Subcutaneous abdominal adipose tissue (tissue), 5 donors: ENCODE data around the gene TMEM150C.
"Not testable (repeated sequence)": the region's sequence is repeated elsewhere in the genome, so short reads cannot be mapped to it uniquely, and the experiment has no call there.

Experiments
- H3K27ac ChIP-seq: one replicate; pipeline ENCODE4 v1.7.0; 2013; ENCODE audit warnings: low read depth, mild to moderate bottlenecking, inconsistent platforms, low read length, moderate library complexity
- H3K27me3 ChIP-seq, 5 donors: one replicate each; pipeline ENCODE4 v1.7.0; 2013; ENCODE audit warnings: low read length in 5 of 5, inconsistent platforms in 1 of 5; ENCODE audit not compliant: control insufficient read depth in 5 of 5, insufficient read depth in 4 of 5
- H3K36me3 ChIP-seq, 5 donors: one replicate each; pipeline ENCODE4 v1.7.0; 2013; ENCODE audit warnings: low read length in 5 of 5; ENCODE audit not compliant: control insufficient read depth in 5 of 5, insufficient read depth in 5 of 5
- H3K4me1 ChIP-seq, 5 donors: one replicate each; pipeline ENCODE4 v1.7.0; 2013; ENCODE audit warnings: low read length in 5 of 5, mild to moderate bottlenecking in 3 of 5, moderate library complexity in 1 of 5; ENCODE audit not compliant: control insufficient read depth in 5 of 5, insufficient read depth in 5 of 5
- H3K4me3 ChIP-seq, 5 donors: one replicate each; pipeline ENCODE4 v1.7.0; 2013; ENCODE audit warnings: low read length in 5 of 5, low read depth in 1 of 5
- H3K9ac ChIP-seq, 5 donors: one replicate each; pipeline ENCODE4 v1.7.0; 2013; ENCODE audit warnings: low read length in 5 of 5, mild to moderate bottlenecking in 4 of 5, moderate library complexity in 3 of 5
- H3K9me3 ChIP-seq, 5 donors: one replicate each; pipeline ENCODE4 v1.7.0; 2013; ENCODE audit warnings: low read length in 5 of 5; ENCODE audit not compliant: control insufficient read depth in 5 of 5
- donor health status: healthy.
- donor health status: healthy.
- donor health status: healthy.
- donor health status: healthy.
- donor health status: healthy.

TMEM150C gene

GRCh38 chr4:82482387-82482786 is 79.4 kb downstream of the TMEM150C start:
- no peaks in the 10 kb centered on the region for H3K9me3 ChIP-seq
- H3K36me3 ChIP-seq = no peaks in the 10 kb centered on the region
- peaks cover 3 to 6% (median 4%) of the 10 kb centered on the region in 5 donors for H3K4me1 ChIP-seq
- H3K9ac ChIP-seq = no peak overlapping the region
- no peak overlapping the region for H3K27ac ChIP-seq
- no peaks in the 10 kb centered on the region for H3K27me3 ChIP-seq
- H3K4me3 ChIP-seq = no peak overlapping the region

GRCh38 chr4:82481506-82481840 is 80.3 kb downstream of the TMEM150C start:
- no peak overlapping the region for H3K4me3 ChIP-seq
- H3K36me3 ChIP-seq = no peaks in the 10 kb centered on the region
- H3K9me3 ChIP-seq = no peaks in the 10 kb centered on the region
- no peaks in the 10 kb centered on the region for H3K27me3 ChIP-seq
- no peak overlapping the region for H3K27ac ChIP-seq
- H3K9ac ChIP-seq = no peak overlapping the region
- H3K4me1 ChIP-seq = peaks cover 3 to 6% (median 4%) of the 10 kb centered on the region in 5 donors

GRCh38 chr4:82480771-82481505 is 80.8 kb downstream of the TMEM150C start:
- Histone ChIP-seq H3K9ac (no peak overlapping the region), H3K4me3 (no peak overlapping the region), H3K27ac (no peak overlapping the region), H3K9me3 (no peaks in the 10 kb centered on the region), H3K4me1 (peaks cover 3 to 6% (median 4%) of the 10 kb centered on the region in 5 donors), H3K27me3 (no peaks in the 10 kb centered on the region), H3K36me3 (no peaks in the 10 kb centered on the region)

- Histone ChIP-seq H3K27me3 (no peaks in the 10 kb centered on the region), H3K27ac (no peak overlapping the region), H3K4me1 (no peaks in the 10 kb centered on the region), H3K9ac (no peak overlapping the region), H3K9me3 (no peaks in the 10 kb centered on the region), H3K36me3 (no peaks in the 10 kb centered on the region), H3K4me3 (no peak overlapping the region)
Observed at GRCh38 chr4:82479562-82479961, 82.2 kb downstream of the TMEM150C start.

- not testable (repeated sequence) for H3K27me3 ChIP-seq, H3K9ac ChIP-seq, H3K36me3 ChIP-seq, H3K9me3 ChIP-seq, H3K4me1 ChIP-seq, H3K27ac ChIP-seq, H3K4me3 ChIP-seq
Observed at GRCh38 chr4:82477469-82477868, 84.3 kb downstream of the TMEM150C start.

- H3K27ac ChIP-seq, H3K4me3 ChIP-seq, H3K27me3 ChIP-seq, H3K36me3 ChIP-seq, H3K4me1 ChIP-seq, H3K9me3 ChIP-seq, H3K9ac ChIP-seq: not testable (repeated sequence)
Observed at GRCh38 chr4:82475931-82476330, 85.9 kb downstream of the TMEM150C start.

- Histone ChIP-seq H3K27me3 (no peaks in the 10 kb centered on the region), H3K9me3 (no peaks in the 10 kb centered on the region), H3K4me1 (no peaks in the 10 kb centered on the region), H3K4me3 (no peak overlapping the region), H3K36me3 (no peaks in the 10 kb centered on the region), H3K9ac (no peak overlapping the region), H3K27ac (no peak overlapping the region)
Observed at GRCh38 chr4:82473621-82474164, 88.1 kb downstream of the TMEM150C start.

GRCh38 chr4:82473080-82473479 is 88.7 kb downstream of the TMEM150C start:
- H3K27ac ChIP-seq, H3K27me3 ChIP-seq: not testable (repeated sequence)

GRCh38 chr4:82469791-82470345 is 91.9 kb downstream of the TMEM150C start:
- Histone ChIP-seq H3K9ac (no peak overlapping the region), H3K4me1 (no peaks in the 10 kb centered on the region), H3K4me3 (no peak overlapping the region), H3K27me3 (no peaks in the 10 kb centered on the region), H3K9me3 (no peaks in the 10 kb centered on the region), H3K27ac (no peak overlapping the region), H3K36me3 (no peaks in the 10 kb centered on the region)

More at GRCh38 chr4:82473080-82473479, 88.7 kb downstream of the TMEM150C start:
- H3K4me1 ChIP-seq, H3K9ac ChIP-seq, H3K36me3 ChIP-seq, H3K9me3 ChIP-seq, H3K4me3 ChIP-seq: not testable (repeated sequence)

- Histone ChIP-seq H3K4me1 (no peaks in the 10 kb centered on the region), H3K27me3 (no peaks in the 10 kb centered on the region), H3K9ac (no peak overlapping the region), H3K9me3 (no peaks in the 10 kb centered on the region), H3K4me3 (no peak overlapping the region), H3K36me3 (no peaks in the 10 kb centered on the region), H3K27ac (no peak overlapping the region)
Observed at GRCh38 chr4:82467471-82467870, 94.3 kb downstream of the TMEM150C start.
